Lower lobe of right lung (tissue), 2 donors: ENCODE data around the gene MROH8. TPM values are rescaled to one million over a fixed set of nuclear protein-coding genes. Genes with fewer than 3 reads are reported as not detected.
"Not testable (repeated sequence)": the region's sequence is repeated elsewhere in the genome, so short reads cannot be mapped to it uniquely, and the experiment has no call there.

Experiments used
- ATAC-seq, 2 donors: fragments of 200-7000 bp; cut with Tn5 transposase; one replicate each; pipeline ENCODE4 v1.9.1; 2020 to 2022; ENCODE audit warnings: mild to moderate bottlenecking in 2 of 2, moderate library complexity in 2 of 2
- DNase-seq: peaks from one replicate; pipeline ENCODE4 v3.0.0-alpha.2; 2020
- H3K27ac ChIP-seq: fragments of 200-600 bp; one replicate; pipeline ENCODE4 v1.8.0; 2022
- H3K27me3 ChIP-seq: fragments of 200-600 bp; one replicate; pipeline ENCODE4 v1.8.0; 2022; ENCODE audit warnings: low read depth
- H3K36me3 ChIP-seq: fragments of 200-600 bp; one replicate; pipeline ENCODE4 v1.8.0; 2022; ENCODE audit warnings: mild to moderate bottlenecking
- H3K4me1 ChIP-seq: fragments of 200-600 bp; one replicate; pipeline ENCODE4 v1.8.0; 2022
- H3K4me3 ChIP-seq: fragments of 200-600 bp; one replicate; pipeline ENCODE4 v1.8.0; 2022; ENCODE audit warnings: mild to moderate bottlenecking
- H3K9me3 ChIP-seq: fragments of 200-600 bp; one replicate; pipeline ENCODE4 v1.8.0; 2022
- CTCF ChIP-seq: fragments of 200-600 bp; IDR thresholded peaks from one replicate; pipeline ENCODE4 v1.8.0; 2022; ENCODE audit warnings: antibody characterized with exemption, mild to moderate bottlenecking
- intact Hi-C: fragments of 100-400 bp; cut with DNase I; formaldehyde crosslinking; loops from one replicate; pipeline ENCODE4 v1.11.0; 2022
- total RNA-seq: library from RNA; stranded (reverse); fragmentation: NEBNext Ultra II Directional; extraction: Animal tissue kit (Norgen Biotek cat#: 25700); gene quantifications from one replicate; pipeline ENCODE4 v1.2.1, GENCODE V29; 2021
- donor health status: DM: no; HTN: yes; CAD: no; lungs with severe emphysema.

Gene MROH8
- total RNA-seq, 1 donor from 2014 or later: 3.9 TPM

GRCh38 chr20:37071481-37071911 lies 107.9 kb downstream of the MROH8 start:
- Histone ChIP-seq H3K36me3 (no peaks in the 10 kb centered on the region), H3K27ac (no peak overlapping the region), H3K9me3 (peaks cover 8% of the 10 kb centered on the region), H3K4me3 (no peak overlapping the region), H3K4me1 (no peaks in the 10 kb centered on the region), H3K27me3 (no peaks in the 10 kb centered on the region)
- TF ChIP-seq CTCF: no peak
- ATAC-seq (no peak), DNase-seq (no peak)
- intact Hi-C loops: no loop called here

- H3K4me1 ChIP-seq, H3K27me3 ChIP-seq, DNase-seq, intact Hi-C loops, H3K27ac ChIP-seq, ATAC-seq, H3K4me3 ChIP-seq, H3K9me3 ChIP-seq: not testable (repeated sequence)
- peaks cover 11% of the 10 kb centered on the region for H3K36me3 ChIP-seq
These were observed 109.8 kb downstream of the MROH8 start for GRCh38 chr20:37069563-37069962.

- H3K36me3 ChIP-seq: peaks cover 22% of the 10 kb centered on the region
- H3K9me3 ChIP-seq: no peaks in the 10 kb centered on the region
- DNase-seq: no peak
- H3K4me1 ChIP-seq: no peaks in the 10 kb centered on the region
- intact Hi-C loops: no loop called here
- no peak for ATAC-seq
- no peak overlapping the region for H3K27ac ChIP-seq
- H3K4me3 ChIP-seq: no peak overlapping the region
- no peaks in the 10 kb centered on the region for H3K27me3 ChIP-seq
- TF ChIP-seq CTCF: no peak
These were observed 113.2 kb downstream of the MROH8 start for GRCh38 chr20:37066168-37066567.

- Histone ChIP-seq H3K4me1 (no peaks in the 10 kb centered on the region), H3K27me3 (no peaks in the 10 kb centered on the region), H3K36me3 (peaks cover 66% of the 10 kb centered on the region), H3K27ac (no peak overlapping the region), H3K4me3 (no peak overlapping the region), H3K9me3 (no peaks in the 10 kb centered on the region)
- TF ChIP-seq CTCF: no peak
- intact Hi-C loops: no loop called here
- DNase-seq: no peak
- no peak for ATAC-seq
These were observed 124.1 kb downstream of the MROH8 start for GRCh38 chr20:37055276-37055675.

- Histone ChIP-seq H3K27ac (no peak overlapping the region), H3K36me3 (peaks cover 50% of the 10 kb centered on the region), H3K9me3 (no peaks in the 10 kb centered on the region), H3K4me1 (no peaks in the 10 kb centered on the region), H3K27me3 (no peaks in the 10 kb centered on the region), H3K4me3 (no peak overlapping the region)
- ATAC-seq: no peak
- DNase-seq: no peak
- TF ChIP-seq CTCF: no peak
- intact Hi-C loops: no loop called here
These were observed 126.0 kb downstream of the MROH8 start for GRCh38 chr20:37053230-37053950.

Other genes starting within 250 kb of the MROH8 start
- gene SAMHD1, start 227.8 kb downstream of the MROH8 start, total RNA-seq: 293 TPM
- gene RBL1, start 83.6 kb downstream of the MROH8 start, total RNA-seq: 7.6 TPM
- 160 TPM for gene RPN2, start 218 bp downstream of the MROH8 start, total RNA-seq
- not detected for gene GHRH, start 82.3 kb upstream of the MROH8 start, total RNA-seq
- 28.2 TPM for gene MANBAL, start 110.1 kb upstream of the MROH8 start, total RNA-seq
- 72.7 TPM for gene SRC, start 166.6 kb upstream of the MROH8 start, total RNA-seq